ENCODE data around the gene RSF1. TPM values are rescaled to one million over a fixed set of nuclear protein-coding genes. Genes with fewer than 3 reads are reported as not detected.

The RSF1 gene
- total RNA-seq, 8 experiments from 2014 or later: 37.1 to 94.8 (median 55.2) TPM

Other genes starting within 250 kb of the RSF1 start
- gene AQP11, start 230.8 kb downstream of the RSF1 start, total RNA-seq: 1 to 10 TPM; 3.7 to 7.9 (median 5.7) TPM
- gene CLNS1A, start 182.9 kb downstream of the RSF1 start, total RNA-seq: 100 to 1,000 TPM in 7 of 8 experiments, 10 to 100 TPM in 1; 94.9 to 163 (median 144) TPM
- 10 to 100 TPM; 13.5 to 40.4 (median 18.5) TPM for gene AAMDC, start 422 bp upstream of the RSF1 start, total RNA-seq
- gene INTS4, start 173.9 kb upstream of the RSF1 start, total RNA-seq: 10 to 100 TPM; 27.0 to 53.2 (median 37.7) TPM
- gene KCTD14, start 202.6 kb upstream of the RSF1 start, total RNA-seq: 1 to 10 TPM in 3 of 8 experiments, under 1 TPM in 5; 0.14 to 2.3 (median 0.74) TPM
- 1 to 10 TPM in 1 of 8 experiments, under 1 TPM in 5, not detected in 2; 0.22 to 1.9 (median 0.48) TPM for gene THRSP, start 243.1 kb upstream of the RSF1 start, total RNA-seq

Data from motor neuron (in vitro differentiated cells).